GM04503 (cell line): ENCODE data around the gene AFF1.

ENCODE experiments used
- DNase-seq: peaks from one replicate; pipeline ENCODE4 v3.0.0-alpha.2; 2012; ENCODE audit warnings: low read depth

The AFF1 gene

DNA sequence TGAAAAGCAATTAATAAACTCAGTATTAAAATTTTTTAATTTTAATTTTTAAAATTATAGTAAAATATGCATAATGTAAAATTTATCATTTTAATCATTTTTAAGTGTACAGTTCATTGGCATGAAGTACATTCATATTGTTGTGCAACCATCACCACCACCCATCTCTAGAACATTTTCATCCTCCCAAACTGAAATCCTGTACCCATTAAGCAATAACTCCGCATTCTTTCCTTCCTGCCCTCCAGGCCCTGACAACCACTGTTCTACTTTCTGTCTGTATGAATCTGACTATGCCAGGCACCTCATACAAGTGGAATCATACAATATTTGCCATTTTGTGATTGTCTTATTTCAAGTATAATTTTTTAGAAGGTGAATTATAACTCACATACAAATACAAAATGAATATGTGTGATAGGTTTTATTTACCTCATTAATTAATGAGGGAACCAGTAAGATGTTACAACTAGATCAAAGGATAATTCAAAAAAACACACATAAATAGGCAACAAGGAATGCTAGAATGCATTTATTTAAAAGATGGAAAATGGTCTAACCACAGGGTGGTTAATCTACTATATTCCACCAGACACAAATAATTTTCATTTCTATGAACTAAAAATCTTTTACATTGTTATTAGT, 13.1 kb upstream of the AFF1 start:
- DNase-seq = no peak

- no peak for DNase-seq
These were observed 10.0 kb upstream of the AFF1 start for GRCh38 chr4:86924811-86925210.

- DNase-seq = no peak
These were observed 8.2 kb upstream of the AFF1 start for GRCh38 chr4:86926435-86927086.

GRCh38 chr4:86927843-86928395, 6.9 kb upstream of the AFF1 start:
- peak; percentile 95 for DNase-seq

DNA sequence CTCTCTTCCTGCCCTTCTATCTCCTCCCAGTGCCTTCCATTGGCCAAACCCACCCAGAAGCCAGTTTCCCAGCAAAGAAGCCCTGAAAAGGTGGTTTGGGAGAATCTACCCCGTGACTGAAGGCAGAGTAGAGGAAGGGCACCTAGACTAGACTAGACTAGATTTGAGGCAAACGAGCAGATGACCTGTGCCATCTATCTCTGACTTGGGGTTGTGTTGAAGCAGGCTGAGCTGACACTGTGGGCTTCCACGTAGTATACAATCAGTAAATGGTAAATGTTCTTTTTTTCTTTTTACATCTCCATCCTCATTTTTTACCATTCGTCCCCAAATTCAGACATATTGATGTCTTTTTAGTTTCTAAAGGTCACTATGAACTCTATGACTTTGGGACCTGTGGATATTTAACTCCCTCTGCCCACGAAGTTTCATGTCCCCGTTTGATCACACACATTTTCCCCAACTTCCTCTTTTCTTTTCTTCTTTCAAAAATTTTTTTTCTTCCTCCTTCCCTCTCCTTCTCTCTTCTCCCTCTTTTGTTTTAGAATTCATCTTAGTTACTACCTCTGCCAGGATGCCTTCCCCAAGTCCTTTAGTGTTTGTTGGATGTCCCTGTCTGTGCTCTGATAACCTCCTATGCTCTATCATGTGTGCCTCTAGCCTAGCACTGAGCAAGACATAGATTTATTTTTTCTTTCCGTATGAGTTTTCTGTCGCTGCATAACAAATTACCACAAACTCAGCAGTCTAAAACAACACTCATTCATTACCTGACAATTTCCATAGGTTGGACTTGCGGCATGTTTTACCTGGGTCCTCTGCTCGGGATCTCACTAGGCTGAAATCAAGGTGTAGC, 6.2 kb upstream of the AFF1 start:
- no peak for DNase-seq

DNA sequence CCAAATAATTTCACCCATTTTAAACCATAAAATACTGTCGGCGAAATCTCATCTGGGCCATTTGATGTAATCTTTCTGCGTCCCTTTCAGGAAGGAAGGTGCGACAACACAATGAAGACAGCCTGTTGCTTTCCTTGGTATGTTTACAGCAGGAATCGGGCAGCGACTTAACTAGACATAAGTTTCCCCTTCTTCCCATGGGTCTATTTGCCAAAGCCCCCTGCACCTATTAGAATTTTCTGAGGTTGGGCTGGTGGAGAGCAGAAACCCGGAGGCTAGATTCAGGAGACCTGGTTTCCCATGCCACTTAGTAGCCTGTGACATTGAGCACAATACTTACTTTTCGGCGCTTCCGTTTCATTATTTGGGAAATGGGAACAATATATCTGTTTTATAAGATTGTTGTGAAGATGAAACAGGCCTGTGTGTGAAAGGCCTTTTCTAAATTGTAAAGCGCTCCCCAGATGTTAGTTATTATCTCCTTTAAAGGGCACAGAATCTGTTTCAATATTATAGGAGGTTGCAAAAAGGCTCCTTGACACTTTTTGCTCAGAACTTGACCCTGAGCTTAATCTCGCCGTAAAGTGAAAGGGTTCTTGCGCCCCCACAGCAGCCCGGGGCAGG, 552 bp upstream of the AFF1 start:
- no peak for DNase-seq

- DNase-seq = no peak
These were observed 698 bp downstream of the AFF1 start for GRCh38 chr4:86935566-86935852.

DNA sequence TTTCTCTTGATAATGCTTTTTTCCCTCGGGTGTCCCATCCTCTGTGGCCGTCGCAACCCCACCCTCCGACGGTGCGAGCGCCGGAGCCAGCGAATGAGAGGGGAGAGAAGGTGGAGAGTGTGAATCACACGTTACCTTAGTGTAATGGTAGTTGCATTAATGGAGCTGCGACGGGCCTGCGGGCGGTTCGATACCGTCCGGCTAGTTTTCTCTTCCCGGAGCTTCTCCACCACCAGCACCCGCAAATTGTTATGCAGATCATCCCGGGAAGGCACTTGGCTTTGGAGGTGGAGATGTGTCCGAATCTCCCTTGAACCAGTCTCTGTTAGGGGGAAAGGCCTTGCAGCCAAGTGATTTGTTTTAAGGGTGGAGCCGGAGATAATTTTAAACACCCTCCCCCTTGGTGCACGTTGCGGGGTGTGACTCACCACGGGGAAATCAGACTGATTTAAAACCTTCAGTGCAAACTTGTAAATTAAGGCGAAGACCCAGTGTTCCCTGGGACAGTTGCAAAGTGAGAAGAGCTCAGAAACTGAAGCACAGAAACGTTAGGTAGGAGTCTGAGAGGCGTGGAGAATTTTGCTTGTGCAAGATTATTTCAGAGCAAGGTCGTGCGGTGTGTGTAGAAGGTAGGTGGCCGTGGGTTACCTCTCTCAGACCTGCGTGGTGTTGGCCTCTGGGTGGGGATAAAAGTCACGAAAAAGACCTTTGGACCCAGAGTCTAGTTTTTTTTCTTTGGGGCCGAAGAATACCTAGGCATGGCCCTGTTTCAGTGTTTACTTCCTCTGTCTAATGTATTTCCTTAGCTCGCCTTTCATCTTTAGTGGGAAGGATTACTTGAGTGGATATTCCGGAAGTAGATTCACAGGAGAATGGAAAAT, 1.3 kb downstream of the AFF1 start:
- DNase-seq = no peak

DNA sequence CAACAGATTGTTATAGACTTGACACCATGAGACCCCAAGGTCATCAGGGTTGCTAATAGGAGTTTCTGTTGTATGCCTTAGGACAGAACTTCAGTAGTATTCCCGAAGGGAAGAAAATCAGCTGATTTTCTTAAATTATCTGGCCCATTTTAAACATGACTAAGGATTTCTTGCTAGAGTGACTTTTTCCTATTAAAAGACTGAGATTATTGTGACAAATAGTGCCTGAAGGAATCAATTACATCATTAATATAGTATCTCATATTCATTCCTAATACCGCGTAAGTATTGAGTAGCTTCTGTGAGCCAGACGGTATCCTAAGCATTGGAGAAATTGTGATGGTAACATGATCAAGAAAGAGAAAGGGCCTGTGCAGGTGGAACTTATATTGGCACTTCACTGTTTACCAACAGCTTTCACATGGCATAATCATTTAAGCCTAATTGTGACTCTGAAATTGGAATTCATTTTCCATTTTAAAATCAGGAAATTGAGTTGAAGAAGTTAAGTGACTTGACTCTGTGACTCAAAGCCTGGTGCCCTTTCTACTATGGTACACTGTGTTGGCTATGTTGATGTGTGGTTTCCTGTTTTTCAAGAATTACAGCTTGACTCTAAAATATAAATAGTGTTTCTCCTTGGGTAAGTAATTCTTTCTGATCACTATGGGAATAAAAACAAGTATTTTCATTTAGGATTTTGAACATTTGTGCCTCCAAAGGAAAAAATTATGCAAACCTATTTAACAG, 4.1 kb downstream of the AFF1 start:
- DNase-seq = no peak

DNA sequence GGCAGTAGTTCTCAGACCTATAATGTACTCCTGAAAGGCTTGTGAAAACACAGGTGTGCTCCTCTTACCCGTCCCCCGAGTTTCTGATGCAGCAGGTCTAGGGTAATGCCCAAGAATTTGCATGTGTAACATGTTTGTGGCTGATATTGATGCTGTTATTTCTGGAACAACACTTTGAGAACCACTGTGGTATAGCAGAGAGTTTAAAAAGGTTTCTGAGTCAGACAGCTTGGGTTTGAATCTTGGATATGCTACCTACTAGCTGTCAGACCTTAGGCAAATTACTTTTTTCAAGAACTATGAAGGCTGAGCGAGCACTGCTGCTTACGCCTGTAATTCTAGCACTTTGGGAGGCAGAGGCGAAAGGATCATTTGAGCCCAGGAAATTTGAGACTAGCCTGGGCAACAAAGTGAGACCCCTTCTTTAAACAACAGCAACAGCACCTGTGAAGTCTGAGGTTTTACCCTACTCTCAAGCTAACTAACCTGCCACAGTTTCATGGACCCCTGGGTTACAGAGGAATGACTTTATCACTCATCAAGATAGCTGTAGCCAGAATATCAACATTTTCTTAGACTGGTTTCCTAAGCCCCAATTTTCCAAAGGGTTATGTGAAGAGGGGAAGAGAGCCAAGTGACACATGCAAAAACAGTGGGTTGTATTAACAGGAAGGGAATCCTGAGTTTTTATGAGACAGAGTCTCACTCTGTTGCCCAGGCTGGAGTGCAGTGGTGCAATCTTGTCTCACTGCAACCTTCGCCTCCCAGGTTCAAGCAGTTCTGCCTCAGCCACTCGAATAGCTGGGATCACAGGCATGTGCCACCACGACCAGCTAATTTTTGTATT, 5.1 kb downstream of the AFF1 start:
- DNase-seq = no peak

DNA sequence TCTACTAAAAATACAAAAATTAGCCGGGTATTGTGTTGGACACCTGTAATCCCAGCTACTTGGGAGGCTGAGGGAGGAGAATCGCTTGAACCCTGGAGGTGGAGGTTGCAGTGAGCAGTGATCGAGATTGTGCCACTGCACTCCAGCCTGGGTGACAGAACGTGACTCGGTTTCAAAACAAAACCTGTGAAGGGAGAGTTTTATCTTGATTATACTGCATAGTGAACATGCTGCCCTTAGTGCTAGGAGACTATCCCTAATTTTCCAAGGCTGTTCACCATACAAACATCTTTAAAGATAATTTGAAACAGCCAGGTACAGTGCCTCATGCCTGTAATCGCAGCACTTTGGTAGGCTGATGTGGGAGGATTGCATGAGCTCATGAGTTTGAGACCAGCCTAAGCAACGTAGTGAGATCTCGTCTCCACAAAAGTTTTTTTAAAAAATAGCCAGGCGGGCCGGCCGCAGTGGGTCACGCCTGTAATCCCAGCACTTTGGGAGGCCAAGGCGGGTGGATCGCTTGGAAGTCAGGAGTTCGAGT, 6.2 kb downstream of the AFF1 start:
- no peak for DNase-seq

DNA sequence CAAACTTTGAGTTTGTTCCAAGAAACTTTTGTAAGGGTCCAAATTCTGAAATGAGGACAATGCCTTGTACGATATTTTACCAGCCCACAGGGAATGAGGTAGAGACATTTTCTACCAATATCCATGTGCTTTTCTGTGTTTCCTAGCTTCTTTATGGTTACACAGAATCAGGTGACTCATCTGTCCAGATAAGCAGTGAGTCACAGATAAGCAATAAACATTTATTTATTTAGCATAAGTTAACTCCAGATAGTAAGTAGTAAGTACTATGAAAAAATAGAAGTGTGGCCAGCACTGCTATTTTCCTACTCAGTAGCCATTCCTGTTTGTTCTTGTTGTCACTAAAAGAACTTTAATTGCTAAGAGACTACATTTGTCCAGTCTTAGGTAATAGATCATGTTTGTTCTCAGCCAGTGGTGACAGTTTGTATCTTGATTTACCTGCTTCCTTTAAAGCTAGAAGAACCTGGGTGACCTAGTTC, 7.4 kb downstream of the AFF1 start:
- DNase-seq = no peak

DNA sequence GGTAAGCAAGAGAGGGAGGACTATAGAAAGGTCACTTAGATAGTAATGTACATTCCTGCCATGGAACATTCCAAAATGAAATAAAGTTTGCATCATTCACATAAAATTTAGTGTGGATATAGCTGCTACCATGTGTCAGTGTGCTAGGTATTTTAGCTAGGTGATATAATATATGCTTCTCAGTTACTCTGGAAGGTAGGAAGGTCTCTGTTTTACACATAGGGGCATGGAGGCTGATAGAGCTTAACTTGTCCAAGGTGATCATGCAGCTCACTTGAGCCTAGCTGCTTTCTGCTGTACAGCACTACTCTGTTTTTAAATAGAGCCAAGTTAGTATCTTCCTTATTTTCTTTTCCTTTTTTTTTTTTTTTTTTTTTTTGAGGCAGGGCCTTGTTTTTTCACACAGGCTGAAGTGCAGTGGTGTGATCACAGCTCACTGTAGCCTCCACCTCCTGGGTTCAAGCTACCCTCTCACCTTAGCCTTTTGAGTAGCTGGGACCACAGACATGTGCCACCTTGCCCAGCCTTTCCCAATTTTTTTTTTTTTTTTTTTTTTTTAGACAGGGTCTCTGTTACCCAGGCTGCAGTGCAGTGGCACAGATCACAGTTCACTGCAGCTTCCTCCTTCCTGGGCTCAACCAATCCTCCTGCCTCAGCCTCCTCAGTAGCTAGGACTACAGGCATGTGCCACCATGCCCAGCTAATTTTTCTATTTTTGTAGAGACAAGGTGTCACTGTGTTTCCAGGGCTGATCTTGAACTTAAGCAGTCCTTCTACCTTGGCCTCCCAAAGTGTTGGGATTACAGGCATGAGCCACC, 10.4 kb downstream of the AFF1 start:
- no peak for DNase-seq

DNA sequence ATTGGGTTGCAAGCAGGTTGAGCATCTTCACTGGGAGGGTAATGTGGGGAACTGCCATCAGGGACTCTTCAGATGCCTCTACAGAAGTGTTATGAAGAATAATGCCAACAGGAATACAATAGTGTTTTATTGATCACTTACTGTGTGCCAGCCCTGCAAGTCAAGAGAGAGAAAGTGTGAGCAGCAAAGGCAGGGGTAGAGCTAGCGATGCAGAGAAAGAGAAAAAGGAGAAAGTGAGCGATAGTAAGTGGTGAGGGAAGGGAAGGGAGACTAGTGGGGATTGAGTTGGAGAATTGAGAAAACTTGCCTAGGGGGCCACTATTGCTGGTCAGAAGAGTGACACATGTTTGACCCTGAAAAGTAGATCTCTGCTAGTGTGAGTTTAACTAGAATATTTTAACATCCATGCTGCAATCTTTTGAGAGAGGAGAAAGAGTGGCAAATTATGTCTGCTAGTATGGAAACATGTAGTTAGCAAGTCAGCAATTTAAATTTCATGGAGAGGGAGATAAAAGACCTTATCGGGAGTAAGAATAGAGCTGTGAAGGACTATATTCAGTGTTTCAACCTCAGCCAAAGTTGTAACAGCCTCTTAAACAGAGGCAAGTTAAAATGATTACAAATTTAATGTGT, 12.2 kb downstream of the AFF1 start:
- DNase-seq = no peak

DNA sequence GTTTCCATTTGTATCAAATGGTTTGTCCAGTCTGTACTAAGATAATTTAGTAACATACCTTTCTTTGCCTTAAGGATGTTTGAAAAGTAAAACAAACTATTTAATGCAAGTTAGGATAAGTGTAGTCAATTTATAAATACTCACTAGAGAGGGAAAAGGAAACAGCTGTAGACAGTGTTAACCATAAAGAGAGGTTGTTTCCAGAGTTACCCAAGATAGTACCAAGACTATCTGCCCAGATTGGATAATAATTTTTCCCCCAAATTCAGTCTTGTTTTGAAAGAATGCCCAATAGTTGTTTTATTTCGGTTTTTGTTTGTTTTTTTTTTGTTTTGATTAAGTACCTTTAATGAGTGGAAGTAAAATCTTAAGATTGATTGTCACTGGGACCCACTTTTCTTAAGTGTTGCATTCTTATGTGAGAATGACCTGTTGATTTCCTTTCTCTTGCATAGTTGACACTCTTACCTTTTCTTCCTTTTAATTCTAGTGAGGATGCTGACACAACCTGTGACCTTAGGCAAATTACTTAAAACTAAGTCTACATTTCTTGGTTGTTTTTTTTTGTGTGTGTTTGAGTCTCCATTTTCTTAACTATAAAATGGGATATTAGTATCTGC, 12.8 kb downstream of the AFF1 start:
- no peak for DNase-seq

DNA sequence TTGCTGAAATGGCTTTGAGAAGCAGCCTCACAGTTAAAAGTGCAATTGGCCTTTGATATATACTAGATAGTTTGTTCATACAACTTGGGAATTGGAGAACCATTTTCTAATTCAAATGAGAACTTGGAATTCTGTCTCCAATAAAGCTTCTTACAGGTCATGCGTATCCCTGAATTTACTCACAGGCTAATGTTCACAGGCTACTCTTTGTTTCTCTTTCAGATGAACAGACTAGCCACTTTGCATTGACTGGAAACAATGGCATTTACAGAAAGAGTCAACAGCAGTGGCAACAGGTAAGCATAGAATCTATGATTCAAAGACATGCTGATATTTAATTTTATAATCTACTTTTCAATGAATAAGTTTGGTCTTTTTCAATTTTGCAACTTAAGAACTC, 13.5 kb downstream of the AFF1 start:
- no peak for DNase-seq

- DNase-seq = no peak
These were observed 16.2 kb downstream of the AFF1 start for GRCh38 chr4:86950831-86951525.
